GM12875 (cell line): ENCODE measurements around the gene SLC7A5.
A peak's percentile ranks its signal among the peaks of the same experiment; 100 is the strongest.
"Not testable (repeated sequence)": the region's sequence is repeated elsewhere in the genome, so short reads cannot be mapped to it uniquely, and the experiment has no call there.

Experiments
- H3K4me3 ChIP-seq: one replicate; pipeline ENCODE4 v1.5.1; 2011; ENCODE audit warnings: low read depth, low read length, control low read depth
- CTCF ChIP-seq: IDR thresholded peaks from 2 replicates; pipeline ENCODE4 v1.5.1; 2011; ENCODE audit warnings: low read depth, mild to moderate bottlenecking, control low read depth, inconsistent platforms, low read length, moderate library complexity, borderline replicate concordance; ENCODE audit not compliant: insufficient read depth

SLC7A5 gene

GRCh38 chr16:87869061-87869878 is at the start of gene SLC7A5:
Gene SLC7A5, minus strand, starts transcription at chr16:87869507. Its CDS starts 85 bp downstream, at chr16:87869422.
- H3K4me3 ChIP-seq: peak within 1 kb of the TSS; percentile 75

- no peak overlapping the region for H3K4me3 ChIP-seq
- TF ChIP-seq CTCF: no peak
These were observed 49.0 kb upstream of the SLC7A5 start for GRCh38 chr16:87918338-87918737.

GRCh38 chr16:87917503-87917902 is 48.2 kb upstream of the SLC7A5 start:
- H3K4me3 ChIP-seq: no peak overlapping the region
- TF ChIP-seq CTCF: no peak

GRCh38 chr16:87914812-87915211 is 45.5 kb upstream of the SLC7A5 start:
- TF ChIP-seq CTCF: no peak
- H3K4me3 ChIP-seq: no peak overlapping the region

- not testable (repeated sequence) for H3K4me3 ChIP-seq
These were observed 44.9 kb upstream of the SLC7A5 start for GRCh38 chr16:87914021-87914725.

- H3K4me3 ChIP-seq: not testable (repeated sequence)
These were observed 43.4 kb upstream of the SLC7A5 start for GRCh38 chr16:87912691-87913090.

- not testable (repeated sequence) for H3K4me3 ChIP-seq
These were observed 41.9 kb upstream of the SLC7A5 start for GRCh38 chr16:87911106-87911763.

- peak; percentile 90 for TF ChIP-seq CTCF
- not testable (repeated sequence) for H3K4me3 ChIP-seq
These were observed 40.1 kb upstream of the SLC7A5 start for GRCh38 chr16:87909203-87909935.

- H3K4me3 ChIP-seq: not testable (repeated sequence)
These were observed 38.8 kb upstream of the SLC7A5 start for GRCh38 chr16:87908101-87908500.

GRCh38 chr16:87905521-87905920 is 36.2 kb upstream of the SLC7A5 start:
- not testable (repeated sequence) for H3K4me3 ChIP-seq

- H3K4me3 ChIP-seq: not testable (repeated sequence)
These were observed 35.7 kb upstream of the SLC7A5 start for GRCh38 chr16:87904963-87905362.

GRCh38 chr16:87900489-87900888 is 31.2 kb upstream of the SLC7A5 start:
- not testable (repeated sequence) for H3K4me3 ChIP-seq
